HG03280 (cell line): Measurements from ENCODE around the gene KDM4C.

Source experiments
- ATAC-seq: cut with Tn5 transposase; IDR thresholded peaks from one replicate; pipeline ENCODE4 v1.9.1; 2021; ENCODE audit warnings: mild to moderate bottlenecking, moderate library complexity; ENCODE audit not compliant: unreplicated experiment

Gene KDM4C

GRCh38 chr9:7186175-7186574 is 428.4 kb downstream of the KDM4C start:
- ATAC-seq = no peak

DNA sequence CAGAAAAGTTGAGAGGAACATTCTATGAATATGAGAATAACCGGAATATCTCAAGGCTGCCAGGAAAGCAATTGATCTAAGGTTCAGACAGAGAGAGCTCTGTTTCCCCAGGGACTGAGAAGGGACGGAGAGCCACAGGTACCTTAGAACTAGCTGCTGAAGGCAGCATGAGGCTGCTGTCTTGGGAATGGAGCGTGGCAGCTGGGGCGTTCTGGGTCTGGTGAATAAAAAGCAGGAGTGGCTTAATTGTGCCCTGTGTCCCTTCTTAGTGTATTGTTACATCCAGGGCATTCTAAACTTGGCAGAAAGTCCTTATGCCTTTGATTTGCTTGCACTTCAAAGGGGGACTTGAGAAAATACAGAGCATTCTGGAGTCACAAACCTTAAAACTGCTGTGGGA is 434.5 kb downstream of the KDM4C start:
- no peak for ATAC-seq

DNA sequence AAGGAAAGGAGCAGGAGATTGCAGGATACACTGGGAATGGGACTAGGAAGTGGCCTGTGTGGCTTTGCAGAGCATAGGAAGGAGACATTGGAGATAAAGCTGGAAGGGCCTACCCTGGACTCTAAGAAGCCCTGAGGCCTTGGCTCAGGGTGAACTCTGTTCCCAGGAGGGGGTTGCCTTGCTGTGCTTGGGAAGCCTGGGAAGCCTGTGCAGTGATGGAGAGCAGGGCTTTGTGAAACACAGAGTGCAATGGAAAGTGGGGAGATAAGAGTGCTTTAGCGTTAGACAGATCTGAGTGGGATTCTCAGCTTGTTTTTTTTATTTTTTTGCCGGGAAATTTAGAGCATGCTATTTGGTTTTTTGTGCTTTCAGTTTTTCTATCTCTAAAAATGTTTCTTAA is 437.8 kb downstream of the KDM4C start:
- no peak for ATAC-seq

DNA sequence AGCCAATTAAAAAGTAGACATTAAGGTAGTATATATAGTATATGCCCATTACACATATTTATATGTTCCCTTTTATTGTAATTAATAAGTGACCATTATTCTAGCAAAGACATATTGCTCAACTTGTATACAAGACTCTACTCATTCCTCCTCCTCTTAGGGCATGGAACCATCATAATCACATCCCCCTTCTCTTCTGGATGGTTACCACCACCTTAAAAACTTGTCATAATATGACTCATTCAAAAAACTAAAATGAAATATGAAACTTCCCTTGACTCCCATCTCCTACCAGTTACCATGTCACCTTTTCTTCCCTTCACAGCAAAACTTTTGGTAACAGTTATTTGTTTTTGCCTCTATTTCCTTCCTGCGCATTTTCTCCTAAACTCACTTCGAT is 438.7 kb downstream of the KDM4C start:
- no peak for ATAC-seq

DNA sequence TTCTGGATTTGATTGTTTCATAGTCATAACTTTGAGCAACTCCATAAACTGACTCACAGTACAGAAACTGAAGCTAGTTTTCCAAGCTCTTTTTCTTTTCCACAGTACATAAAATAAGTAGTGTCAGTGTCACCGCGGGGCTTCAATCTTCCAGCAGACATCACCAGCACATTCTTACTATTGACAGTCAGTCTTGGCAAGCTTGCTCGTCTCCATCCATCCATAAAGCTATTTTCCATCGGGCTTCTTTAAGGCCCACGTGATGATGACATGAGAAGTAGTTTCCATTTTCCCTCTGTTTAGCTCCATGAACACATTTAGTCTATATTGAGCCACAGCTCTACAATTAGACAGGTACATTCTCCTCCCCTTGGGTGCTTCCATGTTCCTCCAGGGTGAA is 443.4 kb downstream of the KDM4C start:
- no peak for ATAC-seq

DNA sequence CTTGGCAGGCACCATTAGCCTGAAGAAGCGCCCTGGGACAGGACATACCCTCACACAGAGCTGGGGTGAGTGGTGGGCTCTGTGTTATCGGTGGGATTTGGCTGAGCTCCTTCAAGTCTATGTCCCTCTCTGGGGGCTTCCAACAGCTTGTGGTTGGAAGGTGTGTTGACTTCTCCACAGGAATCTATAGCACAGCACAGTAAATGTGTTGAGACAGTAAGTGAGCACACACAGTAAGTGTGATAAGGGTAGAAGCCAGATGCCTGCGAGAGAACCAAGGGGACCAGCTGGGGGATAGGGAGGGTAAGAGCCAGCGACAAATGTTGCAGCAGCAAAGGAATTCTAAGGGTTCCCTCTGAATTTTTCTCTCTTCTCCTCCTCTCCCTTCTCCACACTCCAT is 448.0 kb downstream of the KDM4C start:
- ATAC-seq = no peak

DNA sequence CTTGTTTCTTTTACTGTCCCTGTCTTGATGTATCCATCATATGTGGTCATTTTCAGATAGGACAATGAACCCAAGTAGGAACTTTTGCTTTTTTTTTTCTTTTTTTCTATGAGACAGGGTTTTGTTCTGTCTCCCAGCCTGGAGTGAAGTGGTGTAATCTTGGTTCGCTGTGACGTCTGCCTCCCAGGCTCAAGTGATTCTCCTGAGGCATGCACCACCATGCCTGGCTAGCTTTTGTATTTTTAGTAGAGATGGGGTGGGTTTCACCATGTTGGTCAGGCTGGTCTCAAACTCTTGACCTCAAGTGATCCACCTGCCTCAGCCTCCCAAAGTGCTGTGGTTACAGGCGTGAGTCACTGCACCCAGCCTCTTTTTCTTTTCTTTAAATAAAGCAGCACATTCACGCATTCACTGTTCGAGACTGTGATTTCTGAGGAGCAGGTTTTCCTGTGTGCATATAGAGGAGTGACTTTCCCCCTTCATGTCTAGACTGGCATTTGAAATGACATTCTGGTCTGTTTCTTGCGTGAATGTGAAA is 448.5 kb downstream of the KDM4C start:
- no peak for ATAC-seq

DNA sequence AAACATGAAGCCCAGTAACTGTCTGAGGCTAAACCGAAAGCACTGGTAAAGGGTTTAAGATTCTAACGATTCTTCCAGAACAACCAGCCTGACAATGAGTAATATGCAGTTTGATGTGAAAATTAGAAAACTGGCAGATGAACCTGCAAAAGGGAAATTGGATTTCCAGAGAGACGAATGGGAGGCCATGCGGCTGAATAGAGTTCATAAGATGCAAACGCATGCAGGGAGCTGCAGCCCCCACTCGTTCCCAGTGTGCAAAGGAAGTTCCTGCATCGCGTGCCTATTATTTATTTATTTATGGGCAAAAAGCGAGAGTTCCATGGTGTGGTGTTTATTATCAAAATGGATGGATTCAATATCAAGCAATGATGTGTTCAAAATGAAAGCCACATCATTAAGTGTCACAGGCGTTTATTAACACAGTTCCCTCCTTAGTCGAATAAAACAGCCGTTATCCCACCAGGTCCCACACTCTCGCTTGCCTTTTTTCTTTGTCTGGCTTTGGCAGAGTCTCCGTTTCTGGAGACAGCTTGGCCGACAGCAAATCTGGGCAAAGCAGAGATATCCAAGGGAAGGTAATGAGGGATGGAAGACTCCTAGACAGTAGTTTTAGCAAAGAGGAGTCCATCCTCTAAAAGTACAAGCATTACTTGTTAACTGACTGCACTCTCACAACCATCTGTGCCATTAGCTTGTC is 451.4 kb downstream of the KDM4C start:
- no peak for ATAC-seq

DNA sequence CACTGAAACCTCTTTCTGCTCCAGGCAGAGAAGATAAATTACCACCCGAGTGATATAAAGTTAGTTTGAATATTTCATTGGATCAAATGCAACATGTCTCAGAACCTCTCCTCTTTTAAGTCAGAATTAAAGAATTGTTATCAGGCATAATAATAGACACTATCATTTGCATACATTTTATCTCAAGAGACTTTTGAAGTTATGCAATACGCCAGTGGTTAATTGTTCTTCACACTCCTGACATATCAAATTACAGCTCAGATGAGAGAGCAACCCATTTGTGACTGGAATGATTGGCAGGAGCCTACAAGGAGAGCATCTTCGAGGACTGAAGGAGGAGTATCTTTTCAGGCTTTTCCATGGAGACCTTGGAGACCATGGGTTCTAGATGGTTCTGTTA is 452.2 kb downstream of the KDM4C start:
- ATAC-seq = no peak

DNA sequence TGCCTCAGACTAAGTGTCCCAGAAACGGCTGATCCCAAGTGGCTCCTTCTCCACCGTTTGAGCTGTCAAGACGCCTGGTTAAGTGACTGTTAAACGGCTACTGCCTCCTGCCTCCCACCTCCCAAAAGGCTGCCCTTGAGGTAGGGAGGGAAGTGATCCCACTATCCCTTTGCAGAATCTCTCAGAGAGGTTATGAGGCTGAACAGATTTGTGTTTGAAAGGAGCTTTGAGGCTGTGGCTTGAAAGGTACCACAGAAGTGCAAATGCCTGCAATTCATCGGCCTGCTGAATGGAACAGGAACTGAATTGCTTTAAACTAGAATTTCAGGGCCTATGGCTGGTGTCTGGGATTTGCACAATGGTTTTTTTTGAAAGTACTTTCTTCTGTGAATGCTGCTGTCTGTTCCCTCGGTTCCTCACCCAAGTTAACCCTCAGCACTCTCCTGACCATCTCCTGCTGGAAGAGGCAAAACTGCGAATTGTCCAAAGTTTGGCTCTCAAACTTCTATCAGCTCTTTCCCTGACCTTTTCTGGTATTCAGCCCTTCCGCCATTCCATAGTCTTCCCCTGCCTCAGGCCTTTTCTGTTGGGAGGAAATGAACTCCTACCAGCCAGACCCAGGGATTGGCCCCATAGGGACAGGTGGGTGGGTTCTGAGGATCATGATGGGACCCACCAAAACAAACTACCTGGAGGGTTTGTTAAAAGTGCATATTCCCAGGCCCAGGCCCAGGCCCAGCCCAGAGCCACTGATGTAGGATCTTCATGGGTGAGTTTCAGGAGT is 453.3 kb downstream of the KDM4C start:
- no peak for ATAC-seq

- no peak for ATAC-seq
Measured at GRCh38 chr9:7211657-7212056, 453.9 kb downstream of the KDM4C start.

GRCh38 chr9:7212101-7212500 is 454.3 kb downstream of the KDM4C start:
- no peak for ATAC-seq

- no peak for ATAC-seq
Measured at GRCh38 chr9:7216004-7216841, 458.4 kb downstream of the KDM4C start.

GRCh38 chr9:7223981-7224380 is 466.2 kb downstream of the KDM4C start:
- ATAC-seq = no peak
